ENCODE data around the gene PCDHGB4.
A peak's percentile ranks its signal among the peaks of the same experiment; 100 is the strongest.
"Not testable (repeated sequence)": the region's sequence is repeated elsewhere in the genome, so short reads cannot be mapped to it uniquely, and the experiment has no call there.

PCDHGB4 gene

GRCh38 chr5:141430332-141431113, 43.0 kb downstream of the PCDHGB4 start, which contains the start of gene PCDHGA12:
TSS of gene PCDHGA12 (plus strand) at chr5:141430507. CDS start at chr5:141430760, 253 bp downstream.
- peak; percentile 69 for DNase-seq (ENCODE audit: low spot score)

GRCh38 chr5:141431286-141431685, 43.8 kb downstream of the PCDHGB4 start:
- DNase-seq (ENCODE audit: low spot score), result no peak

GRCh38 chr5:141432308-141432707, 44.8 kb downstream of the PCDHGB4 start:
- DNase-seq (ENCODE audit: low spot score), result not testable (repeated sequence)

GRCh38 chr5:141432726-141433125, 45.2 kb downstream of the PCDHGB4 start:
- not testable (repeated sequence) for DNase-seq (ENCODE audit: low spot score)

- DNase-seq (ENCODE audit: low spot score), result no peak
Measured at GRCh38 chr5:141434006-141434405, 46.5 kb downstream of the PCDHGB4 start.

DNA sequence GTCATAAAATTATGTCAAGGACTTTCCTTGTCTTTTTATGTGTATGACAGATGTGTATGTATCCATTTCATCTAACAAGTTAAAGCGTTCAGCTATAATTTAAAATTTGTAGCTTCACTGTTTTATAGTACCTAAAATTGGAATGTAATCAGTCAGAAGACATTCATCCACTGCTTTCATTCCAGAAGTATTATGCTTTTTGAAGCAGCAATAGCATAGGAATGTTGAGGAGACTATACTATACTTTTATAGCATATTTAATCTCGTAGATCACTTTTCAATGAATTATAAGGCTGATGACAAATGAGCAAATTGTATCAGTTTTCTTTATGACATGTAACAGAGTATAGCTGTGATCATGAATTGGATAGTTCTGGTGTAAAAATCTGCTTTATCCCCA, 49.7 kb downstream of the PCDHGB4 start:
- no peak for DNase-seq (ENCODE audit: low spot score)

DNA sequence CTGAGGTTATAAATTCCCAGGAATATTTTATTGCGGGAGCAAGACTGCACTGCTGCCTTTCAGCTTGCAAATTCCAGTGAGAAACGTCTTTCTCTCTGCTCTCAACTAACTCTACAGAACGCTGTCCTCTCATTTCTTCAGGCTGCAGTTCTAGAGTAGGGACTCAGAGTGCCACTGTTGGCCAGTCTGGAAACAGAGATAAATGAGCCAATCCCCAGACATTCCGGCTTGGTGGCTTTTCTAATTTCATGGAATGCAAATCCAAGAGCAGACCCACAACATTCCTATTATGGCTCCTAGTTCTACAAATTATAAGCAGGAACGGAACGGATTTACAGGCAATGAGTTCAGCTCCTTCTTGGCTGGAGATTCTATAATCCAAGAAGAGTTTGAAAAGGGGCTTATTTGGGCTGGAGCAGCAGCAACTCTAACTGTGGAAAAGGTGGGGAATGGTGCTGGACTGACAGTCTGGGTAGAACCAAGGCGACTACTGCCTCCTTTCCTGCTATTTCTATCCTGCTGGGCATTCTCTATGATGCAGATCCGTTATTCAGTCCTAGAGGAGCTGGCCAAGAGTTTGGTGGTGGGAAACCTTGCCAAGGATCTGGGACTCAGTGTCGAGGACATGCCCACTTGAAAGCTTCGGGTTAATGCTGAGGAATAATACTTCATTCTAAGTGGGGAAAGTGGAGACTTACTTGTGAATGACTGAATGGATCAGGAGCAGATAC, 52.1 kb downstream of the PCDHGB4 start:
- no peak for DNase-seq (ENCODE audit: low spot score)

Measured in pons (tissue), 1 donor.